Adrenal gland (tissue), 5 donors: Measurements from ENCODE around the gene HTR3B.

ENCODE experiments used
- POLR2A ChIP-seq, 2 donors: fragments of 450-650 bp; IDR thresholded peaks; one replicate each; pipeline ENCODE4 v1.6.1; 2017; ENCODE audit warnings: antibody characterized with exemption in 2 of 2, mild to moderate bottlenecking in 2 of 2, moderate library complexity in 1 of 2
- TF ChIP-seq, protein P1 (sequence below), 6 experiments: fragments of 450-650 bp in 4 of 6; fragments of 200-600 bp in 2 of 6; sonication (generic) in 1 of 6; IDR thresholded peaks; 1 replicate in 5 of 6; 2 replicates in 1 of 6; pipeline versions ENCODE4 v1.5.1 to v1.8.0; 2016 to 2021; ENCODE audit warnings: antibody characterized with exemption in 6 of 6, mild to moderate bottlenecking in 2 of 6, moderate library complexity in 1 of 6
- donor health status: DM: no; HTN: no; CAD: no.

GRCh38 chr11:113951537-113951936, 46.9 kb downstream of the HTR3B start:
- TF ChIP-seq, protein P1, sequence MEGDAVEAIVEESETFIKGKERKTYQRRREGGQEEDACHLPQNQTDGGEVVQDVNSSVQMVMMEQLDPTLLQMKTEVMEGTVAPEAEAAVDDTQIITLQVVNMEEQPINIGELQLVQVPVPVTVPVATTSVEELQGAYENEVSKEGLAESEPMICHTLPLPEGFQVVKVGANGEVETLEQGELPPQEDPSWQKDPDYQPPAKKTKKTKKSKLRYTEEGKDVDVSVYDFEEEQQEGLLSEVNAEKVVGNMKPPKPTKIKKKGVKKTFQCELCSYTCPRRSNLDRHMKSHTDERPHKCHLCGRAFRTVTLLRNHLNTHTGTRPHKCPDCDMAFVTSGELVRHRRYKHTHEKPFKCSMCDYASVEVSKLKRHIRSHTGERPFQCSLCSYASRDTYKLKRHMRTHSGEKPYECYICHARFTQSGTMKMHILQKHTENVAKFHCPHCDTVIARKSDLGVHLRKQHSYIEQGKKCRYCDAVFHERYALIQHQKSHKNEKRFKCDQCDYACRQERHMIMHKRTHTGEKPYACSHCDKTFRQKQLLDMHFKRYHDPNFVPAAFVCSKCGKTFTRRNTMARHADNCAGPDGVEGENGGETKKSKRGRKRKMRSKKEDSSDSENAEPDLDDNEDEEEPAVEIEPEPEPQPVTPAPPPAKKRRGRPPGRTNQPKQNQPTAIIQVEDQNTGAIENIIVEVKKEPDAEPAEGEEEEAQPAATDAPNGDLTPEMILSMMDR (IDR thresholded peaks at IDR 0.05): no peak
- no peak for TF ChIP-seq POLR2A (IDR thresholded peaks at IDR 0.05)
